Activated T-cell treated with anti-CD3 and anti-CD28 coated beads, Interleukin-2, amount 50 U/mL, for 48 hours (primary cell): ENCODE results near the gene NRP1.
"Not testable (repeated sequence)": the region's sequence is repeated elsewhere in the genome, so short reads cannot be mapped to it uniquely, and the experiment has no call there.

Experiments
- DNase-seq, 2 experiments: peaks; one replicate each; pipeline ENCODE4 v3.0.0-alpha.2; 2020

The NRP1 gene

DNA sequence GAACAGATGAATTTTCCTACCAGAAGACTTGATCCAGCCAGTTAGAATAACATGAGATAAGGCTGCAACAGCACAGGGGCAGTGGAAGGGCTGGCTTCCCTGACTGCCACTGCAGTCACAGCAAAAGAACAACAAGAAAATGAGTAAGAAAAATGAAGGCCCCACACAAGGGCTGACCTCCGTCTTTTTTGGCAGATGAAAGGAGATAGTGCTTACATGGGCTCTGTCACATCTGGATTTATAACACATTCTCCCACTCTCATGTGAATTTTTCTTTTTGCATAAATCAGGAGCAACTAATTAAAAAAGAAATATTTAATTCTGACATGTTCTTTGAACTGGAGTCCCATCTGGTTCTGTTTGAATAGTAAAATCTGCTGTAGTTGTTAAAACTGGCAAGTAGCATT lies 99.6 kb downstream of the NRP1 start:
- no peak for DNase-seq

DNA sequence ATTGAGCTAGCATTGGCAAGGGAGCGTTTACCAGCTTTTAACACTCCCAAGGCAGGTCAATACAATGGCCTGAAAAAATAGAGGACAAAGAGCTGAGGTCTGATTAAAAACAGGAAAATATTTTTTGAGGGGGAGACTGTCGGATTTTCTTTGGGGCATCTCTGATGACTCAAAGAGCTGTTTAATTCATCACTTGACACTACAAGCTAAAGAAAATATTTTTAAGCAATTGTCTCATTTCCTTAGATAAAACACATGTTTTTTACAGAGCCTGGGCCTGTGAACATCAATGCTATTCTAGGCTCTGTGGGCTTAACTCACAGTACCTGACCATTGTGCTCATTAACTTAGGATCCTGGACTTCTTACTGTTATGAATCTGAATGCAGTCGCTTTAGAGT lies 100.8 kb downstream of the NRP1 start:
- no peak for DNase-seq

DNA sequence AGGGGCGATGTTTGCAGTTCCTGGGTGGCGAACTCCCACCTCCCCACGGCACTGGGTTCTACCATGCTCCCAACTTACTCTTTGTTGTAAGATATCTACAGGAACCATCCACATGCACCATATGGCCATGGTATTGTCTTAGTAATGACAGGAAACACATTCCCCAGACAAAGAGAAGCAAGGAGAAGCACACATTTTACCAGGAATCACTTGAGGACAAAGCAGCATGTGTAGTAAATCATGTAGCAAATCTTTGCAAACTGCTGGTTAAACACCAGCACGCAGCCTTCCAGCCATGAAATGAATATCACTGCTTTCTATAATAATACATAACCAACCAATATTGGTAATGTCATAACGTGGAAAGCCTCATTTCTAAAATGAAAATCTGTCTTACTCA lies 101.2 kb downstream of the NRP1 start:
- no peak for DNase-seq

DNA sequence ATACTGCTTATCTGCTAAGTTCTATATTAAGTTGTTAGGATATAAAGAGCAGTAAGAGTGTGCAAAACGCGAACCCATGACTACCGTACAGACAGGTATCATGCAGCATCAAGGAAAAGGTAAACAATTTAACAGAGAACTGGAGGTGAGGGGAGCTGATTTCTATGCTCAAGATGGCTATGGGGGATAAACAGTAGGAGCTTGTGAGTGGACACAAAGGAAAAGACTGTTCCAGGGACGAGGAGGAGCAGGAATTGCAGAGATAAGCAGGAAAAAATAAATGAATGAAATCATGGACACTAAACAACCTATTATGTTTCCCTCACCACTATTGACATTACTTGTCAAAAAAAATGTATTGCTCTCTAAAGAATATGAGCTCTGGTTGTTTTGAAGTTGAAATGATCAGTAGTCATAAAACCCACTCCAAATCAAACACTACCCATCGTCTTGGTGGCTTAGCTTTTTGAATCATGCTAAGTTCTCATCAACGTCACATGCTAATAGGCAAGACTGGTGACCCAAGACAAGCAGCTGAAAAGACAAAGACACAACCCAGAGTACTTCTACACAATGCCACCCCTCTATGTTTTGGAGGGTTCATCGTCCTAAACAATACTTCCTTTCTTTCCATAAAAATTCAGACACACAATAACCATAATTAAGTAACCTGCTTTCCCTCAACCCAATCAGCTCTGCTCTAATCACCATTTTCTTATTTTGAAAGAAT lies 102.7 kb downstream of the NRP1 start:
- DNase-seq = no peak

DNA sequence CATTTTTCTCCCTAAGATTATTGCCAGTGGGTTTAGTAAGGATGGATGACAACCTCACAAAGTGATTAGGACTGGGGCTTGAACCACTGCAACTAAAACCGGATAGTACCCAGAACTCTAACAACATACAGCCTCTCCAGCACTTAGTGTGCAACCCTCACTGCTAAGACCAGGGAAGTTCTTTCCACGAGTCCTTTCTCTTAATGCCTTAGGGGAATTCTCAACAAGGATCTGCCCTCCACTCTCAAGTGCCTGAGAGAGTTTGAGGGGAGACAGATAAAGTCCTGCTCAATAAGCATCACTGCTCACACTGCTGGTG lies 104.6 kb downstream of the NRP1 start:
- DNase-seq = no peak

DNA sequence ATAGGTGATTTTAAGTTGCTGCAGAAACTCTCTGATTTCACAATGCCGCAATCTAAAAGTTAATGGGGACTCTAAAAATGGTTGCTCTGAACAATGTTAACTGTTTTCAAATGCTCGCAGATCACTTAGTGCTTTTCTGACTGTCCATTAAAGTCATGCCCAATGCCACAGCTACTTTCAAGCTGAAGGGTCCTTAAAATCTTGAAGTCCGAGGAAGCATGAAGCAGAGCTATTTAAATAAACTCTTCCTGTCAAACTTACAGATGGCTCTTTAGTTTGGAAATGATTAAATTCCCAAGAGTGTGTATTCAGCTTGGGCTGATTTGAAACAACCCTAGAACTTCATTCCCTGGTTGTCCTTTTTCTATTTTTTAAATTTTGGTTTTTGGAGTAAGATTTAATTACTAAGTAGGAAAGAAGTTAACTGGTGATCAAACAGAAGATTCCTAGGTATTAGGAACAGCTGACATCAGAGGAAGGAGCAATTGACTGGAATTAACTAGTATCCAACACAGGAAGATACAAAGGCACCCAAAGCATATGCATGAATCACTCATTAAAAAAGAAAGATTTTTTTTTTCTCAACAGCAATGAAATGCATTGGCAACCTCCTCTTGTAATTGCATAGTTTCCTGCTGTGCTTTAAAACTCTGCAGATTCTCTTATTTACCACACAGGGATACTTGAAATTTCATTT lies 105.1 kb downstream of the NRP1 start:
- no peak for DNase-seq

DNA sequence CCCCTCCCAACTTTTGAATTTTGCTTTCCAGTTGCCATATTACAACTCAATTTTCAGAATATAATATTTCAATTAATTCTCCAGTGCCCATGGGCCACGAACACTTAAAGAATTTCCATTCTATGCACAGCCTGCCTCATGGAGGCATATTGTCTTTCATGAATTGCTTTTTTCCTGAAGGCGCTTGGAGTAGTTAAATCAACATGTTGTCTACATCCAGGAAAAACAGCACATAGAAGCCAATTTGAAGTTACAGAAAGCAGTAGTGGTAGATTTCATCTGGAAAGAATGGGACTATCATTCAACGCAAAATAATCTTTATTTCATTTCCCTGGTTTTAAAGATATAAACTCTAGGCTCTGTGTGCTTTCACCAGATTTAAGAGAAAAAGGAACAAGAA lies 106.0 kb downstream of the NRP1 start:
- no peak for DNase-seq

DNA sequence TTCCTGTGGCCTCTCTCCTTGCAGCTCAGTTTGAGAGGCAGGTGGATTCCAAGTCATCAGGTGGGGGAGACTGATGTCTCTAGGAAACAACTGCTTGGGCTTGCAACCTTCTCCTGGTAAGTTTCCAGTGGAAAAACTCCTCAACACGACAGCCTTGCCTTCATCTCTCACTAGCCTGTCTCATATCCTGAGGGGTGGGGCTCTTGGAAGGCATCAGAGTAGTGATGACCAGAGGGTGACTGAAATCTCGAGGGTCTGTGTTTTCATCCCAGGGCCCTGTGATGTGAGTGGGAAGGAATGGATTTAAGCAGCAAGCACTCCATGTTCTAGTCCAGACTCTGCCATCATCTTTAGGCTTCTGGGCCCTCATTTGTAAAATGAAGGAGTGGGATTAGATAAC lies 107.0 kb downstream of the NRP1 start:
- no peak for DNase-seq

DNA sequence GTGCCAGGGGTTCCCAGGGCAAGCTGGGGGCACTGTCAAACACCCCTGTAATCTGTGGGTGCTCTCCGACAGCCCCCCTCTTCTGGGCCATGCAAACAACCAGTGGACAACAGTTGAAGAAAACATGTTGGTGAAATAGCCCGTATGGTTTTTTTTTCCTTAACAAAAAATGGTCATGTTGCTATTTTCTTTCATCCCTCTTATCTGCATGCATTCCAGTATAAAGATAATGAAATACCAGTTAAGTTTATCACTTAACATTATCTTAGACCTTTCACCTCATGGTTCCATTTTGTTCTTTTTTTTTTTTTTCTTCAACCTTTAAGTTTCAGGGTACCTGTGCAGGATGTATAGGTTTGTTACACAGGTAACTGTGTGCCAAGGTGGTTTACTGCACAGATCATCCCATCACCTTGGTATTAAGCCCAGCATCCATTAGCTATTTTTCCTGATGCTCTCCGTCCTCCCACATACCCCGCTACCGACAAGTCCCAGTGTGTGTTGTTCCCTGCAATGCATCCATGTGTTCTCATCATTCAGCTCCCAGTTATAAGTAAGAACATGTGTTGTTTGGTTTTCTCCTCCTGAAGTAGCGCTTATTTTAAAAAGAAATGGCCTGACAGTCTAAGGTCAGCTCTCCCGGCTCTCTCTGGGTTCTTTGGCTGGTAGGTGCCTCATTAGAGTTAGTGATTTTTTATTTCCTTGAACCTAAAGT lies 110.1 kb downstream of the NRP1 start:
- no peak for DNase-seq

DNA sequence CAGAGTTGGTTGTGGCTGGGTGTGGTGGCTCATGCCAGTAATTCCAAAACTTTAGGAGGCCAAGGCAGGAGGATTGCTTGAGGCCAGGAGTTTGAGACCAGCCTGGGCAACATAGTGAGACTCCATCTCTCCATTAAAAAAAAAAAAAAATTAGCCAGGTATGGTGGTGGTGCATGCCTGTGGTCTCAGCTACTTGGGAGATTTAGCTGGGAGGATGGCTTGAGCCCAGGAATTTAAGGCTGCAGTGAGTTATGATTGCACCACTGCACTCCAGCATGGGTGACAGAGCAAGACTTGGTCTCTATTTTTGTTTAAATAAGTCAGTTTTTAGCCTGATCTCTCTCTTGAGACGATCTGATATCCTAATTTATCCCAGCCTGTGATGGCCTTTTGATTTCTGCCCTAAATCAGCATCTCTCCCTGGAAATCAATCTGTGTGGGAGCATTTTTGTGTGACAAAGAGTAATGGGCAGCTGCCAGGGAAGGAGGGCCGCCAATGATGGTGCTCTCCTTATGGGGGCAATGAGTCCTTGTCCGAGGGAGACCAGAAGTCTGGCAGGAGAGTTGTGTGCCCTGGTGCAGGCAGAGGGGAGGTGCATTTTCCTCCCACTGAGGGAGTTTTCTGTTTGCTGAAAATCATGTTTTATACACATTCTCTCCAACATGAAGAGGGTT lies 111.0 kb downstream of the NRP1 start:
- DNase-seq = no peak

DNA sequence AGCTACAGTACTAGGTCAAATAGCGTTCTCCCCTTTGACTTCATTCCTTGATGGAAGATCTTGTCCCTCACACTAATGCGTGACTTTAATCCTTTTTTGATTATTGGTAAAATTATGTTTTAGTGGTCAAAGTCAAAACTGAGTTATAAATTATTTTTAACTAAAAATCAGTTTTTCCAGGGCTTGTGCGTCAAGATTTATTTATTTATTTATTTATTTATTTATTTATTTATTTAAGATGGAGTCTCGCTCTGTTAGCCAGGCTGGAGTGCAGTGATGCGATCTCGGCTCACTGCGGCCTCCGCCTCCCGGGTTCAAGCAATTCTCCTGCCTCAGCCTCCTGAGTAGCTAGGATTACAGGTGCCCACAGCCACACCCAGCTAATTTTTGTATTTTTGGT lies 112.2 kb downstream of the NRP1 start:
- not testable (repeated sequence) for DNase-seq

DNA sequence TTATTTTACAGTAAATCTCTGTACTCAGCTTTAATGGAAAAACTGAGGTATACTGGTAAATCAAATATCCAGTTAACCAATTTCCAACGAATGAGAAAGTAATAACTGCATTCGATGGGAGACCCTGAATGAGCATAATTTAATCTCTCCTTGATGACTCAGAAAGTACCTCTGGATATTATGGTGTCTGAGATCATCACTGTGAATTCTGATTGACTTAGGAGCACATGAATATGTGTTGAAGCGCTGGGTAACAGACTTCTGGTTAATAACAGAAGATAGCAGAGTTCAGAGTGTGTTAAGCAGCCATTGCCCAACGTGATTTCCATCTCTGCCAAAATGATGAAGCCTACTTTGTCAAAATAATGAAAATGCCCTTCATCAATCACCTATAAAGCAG lies 116.6 kb downstream of the NRP1 start:
- DNase-seq = no peak

DNA sequence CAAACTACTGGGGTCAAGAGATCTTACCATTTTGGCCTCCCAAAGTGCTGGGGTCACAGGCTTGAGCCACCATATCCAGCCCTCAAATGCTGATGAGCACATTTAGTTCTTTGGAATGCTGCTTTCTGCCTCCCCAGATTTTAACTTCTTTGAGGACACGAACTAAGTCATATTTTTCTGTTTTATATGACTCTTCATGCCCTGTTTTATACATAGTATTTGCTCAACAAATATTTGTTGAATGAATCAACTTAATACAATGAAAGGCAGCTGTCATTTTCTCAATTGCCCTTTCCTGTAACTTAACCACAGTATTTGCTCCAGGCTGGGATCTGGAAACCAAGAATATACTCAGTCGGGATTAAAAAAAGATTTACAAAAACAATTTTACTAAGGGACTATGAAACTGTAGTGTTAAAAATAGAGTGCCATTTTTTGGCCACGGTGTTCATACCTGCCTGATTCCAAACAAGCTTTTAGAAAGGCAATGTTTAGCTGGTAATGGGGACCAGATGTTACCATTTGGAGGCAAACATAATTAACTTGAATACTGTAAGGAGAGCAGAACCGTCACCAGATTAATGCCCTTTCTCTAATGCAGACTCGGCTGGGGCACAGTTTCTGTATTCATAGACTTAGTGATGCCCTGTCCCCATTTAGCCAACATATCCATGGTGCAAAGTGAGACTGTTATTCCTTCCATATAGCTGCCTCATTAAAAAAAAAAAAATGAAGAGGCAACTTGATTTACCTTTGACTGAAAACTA lies 117.6 kb downstream of the NRP1 start:
- no peak for DNase-seq

DNA sequence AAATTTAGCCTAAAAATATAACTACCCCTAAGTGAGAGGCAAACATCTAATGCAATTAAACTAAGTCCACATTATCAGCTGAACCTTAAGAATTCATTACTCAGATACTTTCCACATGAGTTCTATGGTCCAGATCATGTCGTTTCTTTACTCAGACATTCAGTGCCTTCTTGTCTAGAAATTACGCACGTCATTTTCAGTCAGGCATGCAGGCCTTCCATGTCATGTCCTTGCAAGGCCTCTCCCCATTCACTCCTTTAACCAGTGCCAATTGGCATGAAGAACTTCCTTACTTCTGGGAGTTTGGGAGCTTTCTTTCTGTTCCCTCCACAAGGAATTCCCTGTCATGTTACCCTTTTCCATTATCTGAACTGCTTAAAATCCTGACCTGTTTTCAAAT lies 118.8 kb downstream of the NRP1 start:
- no peak for DNase-seq

DNA sequence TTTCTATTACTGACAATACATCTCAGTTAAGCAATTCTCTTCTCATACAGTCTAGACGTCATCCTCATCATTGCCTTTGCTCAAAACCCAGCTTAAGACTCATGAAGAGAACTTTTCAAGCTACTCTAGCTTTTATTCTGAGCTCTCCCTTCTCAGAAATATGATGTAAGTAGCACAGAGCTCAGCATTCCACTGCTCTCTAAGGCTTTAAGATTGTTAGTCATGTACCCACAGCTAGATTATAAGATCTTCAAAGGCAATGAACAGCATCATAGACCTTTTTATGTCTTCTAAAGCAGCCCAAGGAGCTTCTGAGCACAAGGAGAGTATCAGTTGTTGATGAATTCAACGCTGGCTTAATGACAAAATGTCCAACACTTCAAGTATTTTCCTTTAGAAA lies 119.3 kb downstream of the NRP1 start:
- DNase-seq = no peak

DNA sequence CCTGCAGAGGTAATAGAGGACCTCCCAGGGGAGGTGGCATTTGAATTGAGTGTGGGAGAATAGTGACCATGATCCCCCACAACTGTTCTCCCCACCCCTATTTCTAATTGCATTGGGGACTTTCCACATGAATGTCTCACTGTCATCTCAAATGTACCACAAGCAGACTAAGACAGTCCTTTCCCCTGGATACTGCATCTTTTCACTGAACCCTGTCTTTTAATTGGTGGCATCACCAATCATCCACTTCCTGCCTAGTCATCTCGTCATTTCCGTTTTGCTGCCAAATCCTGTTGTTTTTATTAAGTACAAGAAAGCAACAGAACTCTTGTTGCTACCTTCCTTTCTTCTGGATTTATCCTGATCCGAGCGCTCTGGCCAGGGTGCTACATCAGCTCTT lies 120.3 kb downstream of the NRP1 start:
- no peak for DNase-seq

DNA sequence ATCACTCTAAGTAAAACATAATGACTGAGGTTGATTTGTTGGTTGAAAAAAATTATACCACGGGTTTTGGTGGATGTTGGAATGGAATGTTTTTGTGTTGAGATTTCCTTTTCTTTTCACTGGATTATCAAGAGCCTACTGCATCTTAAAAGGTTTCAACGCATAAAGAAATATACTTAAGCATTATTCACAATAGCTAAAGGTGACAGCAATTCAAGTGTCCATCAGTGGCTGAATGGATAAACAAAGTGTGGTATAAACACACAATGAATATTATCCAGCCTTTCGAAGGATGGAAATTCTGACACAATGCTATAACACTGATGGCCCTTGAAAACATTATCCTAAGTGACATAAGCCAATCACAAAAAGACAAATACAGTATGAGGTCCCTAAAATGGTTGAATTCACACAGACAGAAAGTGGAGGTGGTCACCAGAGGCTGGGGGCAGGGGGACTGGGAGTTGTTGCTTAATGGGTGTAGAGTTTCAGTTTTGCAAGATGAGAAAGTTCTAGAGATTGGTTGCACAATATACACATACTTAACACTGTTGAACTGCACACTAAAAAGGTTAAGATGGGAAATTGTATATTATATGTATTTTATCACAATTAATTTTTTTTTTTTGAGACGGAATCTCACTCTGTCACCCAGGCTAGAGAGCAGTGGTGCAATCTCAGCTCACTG lies 122.3 kb downstream of the NRP1 start:
- DNase-seq = no peak

DNA sequence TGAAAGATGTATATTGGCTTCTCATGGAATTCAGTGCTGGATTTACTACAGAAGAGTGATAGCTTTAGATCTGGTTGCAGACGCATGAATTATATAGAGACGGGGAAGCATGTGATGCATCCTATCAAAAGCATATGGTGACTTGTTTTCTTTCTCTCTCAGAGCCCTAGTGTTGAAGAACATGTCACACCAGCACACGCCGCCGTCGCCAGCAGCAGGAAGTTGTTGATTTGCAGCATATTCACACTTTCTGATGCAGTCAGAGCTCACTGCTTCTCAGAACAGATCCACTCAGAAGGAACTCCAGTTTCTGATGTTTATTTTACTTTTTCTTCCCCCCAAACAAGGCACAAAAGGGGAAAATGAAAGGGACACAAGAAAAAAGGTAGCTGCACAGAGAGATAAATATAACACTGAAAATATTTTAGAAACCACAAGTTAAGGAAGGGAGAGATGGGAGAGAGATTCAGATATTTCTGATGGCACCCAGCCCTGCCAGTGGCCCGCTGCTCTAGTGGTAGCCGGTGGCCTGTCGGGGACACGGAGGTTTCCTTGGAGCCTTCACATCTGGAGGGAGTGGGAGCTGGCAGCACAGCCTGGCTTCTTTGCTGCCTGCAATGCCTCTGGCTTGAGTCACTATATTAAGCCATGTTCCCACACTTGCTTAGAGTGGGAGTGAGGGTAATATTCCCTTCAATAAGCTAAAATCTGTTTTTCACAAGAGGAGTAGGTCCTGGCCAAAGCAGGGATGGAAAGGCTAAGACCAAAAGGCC lies 123.2 kb downstream of the NRP1 start:
- peak; percentile 24 to 28 for DNase-seq

DNA sequence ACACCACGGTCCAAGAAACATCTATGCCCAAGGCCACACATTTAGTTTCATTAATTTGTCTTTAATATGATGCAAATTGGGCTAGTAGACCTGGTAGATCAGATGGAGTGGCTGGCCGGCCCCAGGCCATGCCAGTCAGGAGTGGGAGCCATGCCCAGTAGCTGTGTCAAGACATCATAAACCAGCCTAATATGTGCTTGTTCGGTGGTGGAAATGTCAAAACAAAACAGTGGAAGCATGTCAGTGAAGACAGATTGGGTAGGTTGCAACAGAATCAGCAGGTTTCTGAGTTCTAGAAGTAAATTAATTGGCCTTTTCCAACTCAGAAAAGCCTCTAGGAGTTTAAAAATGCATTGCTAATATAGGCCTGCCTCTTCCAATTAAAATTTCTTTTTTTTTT lies 124.7 kb downstream of the NRP1 start:
- DNase-seq = no peak

DNA sequence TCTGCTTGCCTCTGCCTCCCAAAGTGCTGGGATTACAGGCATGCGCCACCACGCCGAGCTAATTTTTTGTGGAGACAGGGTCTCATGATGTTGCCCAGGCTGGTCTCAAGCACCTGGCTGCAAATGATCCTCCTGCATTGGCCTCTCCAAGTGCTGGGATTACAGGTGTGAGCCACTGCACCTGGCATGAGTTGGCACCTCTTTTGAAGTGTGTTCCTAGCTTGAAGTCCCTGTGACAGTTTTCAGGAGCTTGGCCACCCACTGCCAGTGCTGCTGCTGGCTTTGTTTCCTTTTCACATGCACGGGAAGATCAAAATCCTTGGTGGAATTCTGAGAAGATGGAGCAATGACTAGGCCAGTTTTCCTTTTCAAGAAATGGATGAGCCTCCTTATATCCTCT lies 126.3 kb downstream of the NRP1 start:
- no peak for DNase-seq

DNA sequence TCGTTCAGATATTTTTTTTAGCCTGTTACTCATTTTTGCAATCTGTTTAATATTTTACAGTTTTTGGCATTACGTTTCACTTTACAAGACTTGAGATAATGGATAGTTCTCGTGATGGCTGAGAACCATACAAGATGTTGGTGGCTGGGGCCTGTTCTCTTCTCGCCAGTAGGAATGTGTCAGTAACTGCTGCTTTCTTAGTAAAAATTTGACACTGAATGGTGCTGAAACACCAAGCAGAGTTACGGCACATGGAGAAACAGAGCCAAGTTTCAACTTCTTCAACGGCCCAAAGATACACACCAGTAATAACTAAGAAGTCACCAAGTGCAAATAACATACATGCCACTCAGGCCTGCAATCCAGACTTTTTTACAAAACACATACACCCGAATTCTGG lies 130.4 kb downstream of the NRP1 start:
- no peak for DNase-seq

DNA sequence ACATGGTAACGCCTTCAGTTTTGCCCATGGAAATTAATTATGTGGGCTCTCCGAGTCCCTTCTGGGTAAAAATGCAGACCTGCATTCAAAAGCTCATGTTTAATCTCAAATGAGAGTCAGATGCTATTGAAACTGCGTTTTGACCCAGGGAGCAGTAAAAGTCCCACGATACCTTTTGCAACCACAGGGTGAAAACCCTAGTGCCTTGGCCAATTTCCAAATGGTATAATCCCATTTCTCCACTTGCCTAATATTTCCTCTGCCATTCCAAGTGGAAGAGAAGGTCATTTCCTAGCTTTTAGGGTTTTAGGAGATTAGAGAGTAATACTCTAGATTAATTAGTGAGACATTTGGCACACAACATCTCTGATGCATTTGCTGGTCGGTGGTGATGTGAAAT lies 132.5 kb downstream of the NRP1 start:
- no peak for DNase-seq
